ENCODE data around the gene TPRKB. TPM values are rescaled to one million over a fixed set of nuclear protein-coding genes. Genes with fewer than 3 reads are reported as not detected.
A peak's percentile ranks its signal among the peaks of the same experiment; 100 is the strongest.

Gene TPRKB
- total RNA-seq, 2 donors from 2014 or later, result 21.6 to 28.3 TPM

GRCh38 chr2:73776869-73777519, 39.8 kb upstream of the TPRKB start:
- TF ChIP-seq CTCF (IDR thresholded peaks at IDR 0.05), result no peak
- Histone ChIP-seq H3K4me1 (peaks cover 0 to 30% of the 10 kb centered on the region in 2 donors), H3K4me3 (no peak overlapping the region), H3K27me3 (no peaks in the 10 kb centered on the region), H3K36me3 (peaks cover 43% of the 10 kb centered on the region), H3K9me3 (no peaks in the 10 kb centered on the region), H3K27ac (no peak overlapping the region)
- no peak for DNase-seq (ENCODE audit: low spot score)

- Histone ChIP-seq H3K27ac (no peak overlapping the region), H3K9me3 (no peaks in the 10 kb centered on the region), H3K36me3 (peaks cover 43% of the 10 kb centered on the region), H3K27me3 (no peaks in the 10 kb centered on the region), H3K4me1 (peaks cover 0 to 30% of the 10 kb centered on the region in 2 donors), H3K4me3 (no peak overlapping the region)
- DNase-seq (ENCODE audit: low spot score), result no peak
- TF ChIP-seq CTCF (IDR thresholded peaks at IDR 0.05), result no peak
Measured at GRCh38 chr2:73776381-73776780, 39.2 kb upstream of the TPRKB start.

- DNase-seq (ENCODE audit: low spot score), result no peak
- peaks cover 58% of the 10 kb centered on the region for H3K36me3 ChIP-seq
- no peaks in the 10 kb centered on the region for H3K27me3 ChIP-seq
- H3K4me3 ChIP-seq, result no peak overlapping the region
- no peaks in the 10 kb centered on the region for H3K9me3 ChIP-seq
- H3K27ac ChIP-seq, result peak overlapping the region; percentile 16 to 41
- TF ChIP-seq CTCF (IDR thresholded peaks at IDR 0.05), result no peak
- peaks cover 0 to 15% of the 10 kb centered on the region in 2 donors for H3K4me1 ChIP-seq
Measured at GRCh38 chr2:73772819-73773218, 35.7 kb upstream of the TPRKB start.

GRCh38 chr2:73770725-73771124, 33.6 kb upstream of the TPRKB start:
- peaks cover 57% of the 10 kb centered on the region for H3K36me3 ChIP-seq

GRCh38 chr2:73766994-73767393, 29.8 kb upstream of the TPRKB start:
- H3K4me3 ChIP-seq, result no peak overlapping the region
- no peaks in the 10 kb centered on the region for H3K4me1 ChIP-seq
- TF ChIP-seq CTCF (IDR thresholded peaks at IDR 0.05), result no peak
- DNase-seq (ENCODE audit: low spot score), result no peak
- no peaks in the 10 kb centered on the region for H3K9me3 ChIP-seq
- H3K36me3 ChIP-seq, result peaks cover 66% of the 10 kb centered on the region
- H3K27me3 ChIP-seq, result no peaks in the 10 kb centered on the region
- no peak overlapping the region for H3K27ac ChIP-seq

More at GRCh38 chr2:73770725-73771124, 33.6 kb upstream of the TPRKB start:
- no peak for TF ChIP-seq CTCF (IDR thresholded peaks at IDR 0.05)
- Histone ChIP-seq H3K27me3 (no peaks in the 10 kb centered on the region), H3K27ac (no peak overlapping the region), H3K4me1 (peaks cover 0 to 7% of the 10 kb centered on the region in 2 donors), H3K4me3 (no peak overlapping the region), H3K9me3 (no peaks in the 10 kb centered on the region)
- no peak for DNase-seq (ENCODE audit: low spot score)

GRCh38 chr2:73766349-73766748, 29.2 kb upstream of the TPRKB start:
- TF ChIP-seq CTCF (IDR thresholded peaks at IDR 0.05), result no peak
- Histone ChIP-seq H3K27ac (no peak overlapping the region), H3K9me3 (no peaks in the 10 kb centered on the region), H3K4me3 (no peak overlapping the region), H3K4me1 (no peaks in the 10 kb centered on the region), H3K36me3 (peaks cover 69% of the 10 kb centered on the region), H3K27me3 (no peaks in the 10 kb centered on the region)
- no peak for DNase-seq (ENCODE audit: low spot score)
